DND-41 (cell line): ENCODE measurements around the gene NECAB3.
A peak's percentile ranks its signal among the peaks of the same experiment; 100 is the strongest.

Experiments
- ATAC-seq: fragments of 200-7000 bp; cut with Tn5 transposase; 3 replicates; pipeline ENCODE4 v1.9.1; 2021; ENCODE audit warnings: low read depth; ENCODE audit not compliant: insufficient read depth
- DNase-seq: peaks from one replicate; pipeline ENCODE4 v3.0.0-alpha.2; 2020
- H2AFZ ChIP-seq: 2 replicates; pipeline ENCODE4 v1.6.0; 2012; ENCODE audit warnings: low read depth, low read length
- H3K27ac ChIP-seq: 2 replicates; pipeline ENCODE4 v1.5.1; 2012; ENCODE audit warnings: low read length, inconsistent platforms
- H3K27me3 ChIP-seq: fragments of 200-600 bp; sonication (generic); 2 replicates; pipeline ENCODE4 v1.6.0; 2012; ENCODE audit warnings: low read length, mild to moderate bottlenecking, inconsistent platforms; ENCODE audit not compliant: insufficient read depth, poor library complexity
- H3K36me3 ChIP-seq: 2 replicates; pipeline ENCODE4 v1.5.1; 2012; ENCODE audit warnings: low read length, inconsistent platforms; ENCODE audit not compliant: insufficient read depth
- H3K4me1 ChIP-seq: 2 replicates; pipeline ENCODE4 v1.5.1; 2012; ENCODE audit warnings: mild to moderate bottlenecking, low read length; ENCODE audit not compliant: insufficient read depth
- H3K4me2 ChIP-seq: 2 replicates; pipeline ENCODE4 v1.6.0; 2012; ENCODE audit warnings: mild to moderate bottlenecking, moderate library complexity, low read length, inconsistent platforms; ENCODE audit not compliant: insufficient read depth
- H3K4me3 ChIP-seq, 2 experiments: fragments of 200-600 bp in 1 of 2; shearing (Covaris generic) in 1 of 2; 2 replicates each; pipeline ENCODE4 v1.5.1; 2012 to 2016; ENCODE audit warnings: inconsistent platforms in 2 of 2, low read length in 2 of 2, mild to moderate bottlenecking in 2 of 2, low read depth in 1 of 2, moderate library complexity in 1 of 2
- H3K79me2 ChIP-seq: 2 replicates; pipeline ENCODE4 v1.6.0; 2012; ENCODE audit warnings: low read length, inconsistent platforms; ENCODE audit not compliant: insufficient read depth
- H3K9ac ChIP-seq: 2 replicates; pipeline ENCODE4 v1.6.0; 2012; ENCODE audit warnings: low read depth, mild to moderate bottlenecking, inconsistent platforms, low read length, moderate library complexity
- H3K9me3 ChIP-seq: 2 replicates; pipeline ENCODE4 v1.5.1; 2012; ENCODE audit warnings: low read length, moderate library complexity, mild to moderate bottlenecking, inconsistent platforms; ENCODE audit not compliant: insufficient read depth, severe bottlenecking
- H4K20me1 ChIP-seq: 2 replicates; pipeline ENCODE4 v1.6.0; 2012; ENCODE audit warnings: low read length; ENCODE audit not compliant: insufficient read depth
- EZH2 ChIP-seq: IDR thresholded peaks from 3 replicates; pipeline ENCODE4 v1.6.1; 2012; ENCODE audit warnings: borderline replicate concordance, low read depth, mild to moderate bottlenecking, moderate library complexity, low read length, inconsistent platforms; ENCODE audit not compliant: severe bottlenecking
- TF ChIP-seq, protein P1 (sequence below): IDR thresholded peaks from 2 replicates; pipeline ENCODE4 v1.5.1; 2012; ENCODE audit warnings: borderline replicate concordance, low read length, moderate library complexity, mild to moderate bottlenecking; ENCODE audit not compliant: poor library complexity, severe bottlenecking; ENCODE audit errors: extremely low read depth

The NECAB3 gene

GRCh38 chr20:33654680-33655161, 19.5 kb downstream of the NECAB3 start:
- Histone ChIP-seq H3K9ac (no peak overlapping the region), H3K4me2 (no peak overlapping the region), H2AFZ (no peak overlapping the region), H3K27ac (no peak overlapping the region), H3K79me2 (no peaks in the 10 kb centered on the region), H3K27me3 (no peaks in the 10 kb centered on the region), H3K36me3 (peaks cover 3% of the 10 kb centered on the region; the same call in 1 of the 2 replicates), H3K4me1 (no peaks in the 10 kb centered on the region), H3K4me3 (no peak overlapping the region), H4K20me1 (peaks cover 4% of the 10 kb centered on the region; the same call in 1 of the 2 replicates), H3K9me3 (no peaks in the 10 kb centered on the region)
- TF ChIP-seq, protein P1, sequence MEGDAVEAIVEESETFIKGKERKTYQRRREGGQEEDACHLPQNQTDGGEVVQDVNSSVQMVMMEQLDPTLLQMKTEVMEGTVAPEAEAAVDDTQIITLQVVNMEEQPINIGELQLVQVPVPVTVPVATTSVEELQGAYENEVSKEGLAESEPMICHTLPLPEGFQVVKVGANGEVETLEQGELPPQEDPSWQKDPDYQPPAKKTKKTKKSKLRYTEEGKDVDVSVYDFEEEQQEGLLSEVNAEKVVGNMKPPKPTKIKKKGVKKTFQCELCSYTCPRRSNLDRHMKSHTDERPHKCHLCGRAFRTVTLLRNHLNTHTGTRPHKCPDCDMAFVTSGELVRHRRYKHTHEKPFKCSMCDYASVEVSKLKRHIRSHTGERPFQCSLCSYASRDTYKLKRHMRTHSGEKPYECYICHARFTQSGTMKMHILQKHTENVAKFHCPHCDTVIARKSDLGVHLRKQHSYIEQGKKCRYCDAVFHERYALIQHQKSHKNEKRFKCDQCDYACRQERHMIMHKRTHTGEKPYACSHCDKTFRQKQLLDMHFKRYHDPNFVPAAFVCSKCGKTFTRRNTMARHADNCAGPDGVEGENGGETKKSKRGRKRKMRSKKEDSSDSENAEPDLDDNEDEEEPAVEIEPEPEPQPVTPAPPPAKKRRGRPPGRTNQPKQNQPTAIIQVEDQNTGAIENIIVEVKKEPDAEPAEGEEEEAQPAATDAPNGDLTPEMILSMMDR = no peak
- no peak for TF ChIP-seq EZH2
- ATAC-seq (no peak), DNase-seq (no peak)

DNA sequence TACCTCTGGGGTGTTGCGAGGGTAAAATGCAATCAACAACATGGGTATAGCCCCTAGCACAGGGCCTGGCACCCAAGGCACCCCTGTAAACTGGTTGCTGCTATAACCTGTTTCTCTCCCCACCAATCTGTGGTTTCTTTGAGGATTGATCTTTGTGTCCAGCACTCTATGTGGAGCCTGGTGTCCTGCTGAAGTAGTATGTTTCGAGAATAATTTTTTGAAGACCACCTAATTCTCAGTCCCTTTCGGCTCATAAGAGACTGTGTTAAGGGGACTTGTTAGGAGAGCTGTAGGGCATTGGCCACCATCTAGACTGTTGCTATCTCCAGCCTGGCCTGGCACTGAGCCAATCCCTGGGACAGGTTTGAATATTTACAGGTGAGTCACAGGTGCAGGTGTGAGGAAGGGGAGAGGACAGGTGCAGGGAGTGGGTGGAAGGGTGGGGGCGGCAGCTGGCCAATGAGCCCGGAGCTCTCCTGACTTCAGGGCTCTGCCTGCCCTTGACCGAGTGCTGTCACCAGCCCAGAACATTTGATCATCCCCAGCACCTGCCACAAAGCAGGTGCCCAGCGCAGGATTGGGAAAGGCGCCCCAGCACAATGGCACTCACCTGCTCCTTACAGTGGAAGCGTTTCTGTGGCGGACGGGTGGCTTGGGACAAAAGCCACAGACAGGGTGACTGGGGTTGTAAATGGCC, 20.2 kb downstream of the NECAB3 start:
- ATAC-seq = no peak
- no peak overlapping the region for H3K9ac ChIP-seq
- TF ChIP-seq EZH2 = no peak
- TF ChIP-seq, protein P1 = no peak
- H2AFZ ChIP-seq = no peak overlapping the region
- H3K36me3 ChIP-seq = peaks cover 3% of the 10 kb centered on the region; the same call in 1 of the 2 replicates
- no peak overlapping the region for H3K27ac ChIP-seq
- peaks cover 4% of the 10 kb centered on the region; the same call in 1 of the 2 replicates for H4K20me1 ChIP-seq
- no peak overlapping the region for H3K4me2 ChIP-seq
- no peak for DNase-seq
- H3K4me1 ChIP-seq = no peaks in the 10 kb centered on the region
- no peaks in the 10 kb centered on the region for H3K9me3 ChIP-seq
- no peaks in the 10 kb centered on the region for H3K27me3 ChIP-seq
- H3K79me2 ChIP-seq = no peaks in the 10 kb centered on the region
- no peak overlapping the region for H3K4me3 ChIP-seq

- TF ChIP-seq, protein P1 = peak; percentile 89
- TF ChIP-seq EZH2 = no peak
- DNase-seq = peak; percentile 67
- H4K20me1 ChIP-seq = peaks cover 5% of the 10 kb centered on the region; the same call in 1 of the 2 replicates
- no peaks in the 10 kb centered on the region for H3K9me3 ChIP-seq
- peaks cover 3% of the 10 kb centered on the region; the same call in 1 of the 2 replicates for H3K36me3 ChIP-seq
- no peaks in the 10 kb centered on the region for H3K4me1 ChIP-seq
- no peaks in the 10 kb centered on the region for H3K27me3 ChIP-seq
- no peaks in the 10 kb centered on the region for H3K79me2 ChIP-seq
- no peak overlapping the region for H2AFZ ChIP-seq
- no peak overlapping the region for H3K4me2 ChIP-seq
- peak; percentile 81 for ATAC-seq
- no peak overlapping the region for H3K4me3 ChIP-seq
- H3K27ac ChIP-seq = no peak overlapping the region
- no peak overlapping the region for H3K9ac ChIP-seq
Measured at GRCh38 chr20:33653218-33653899, 20.9 kb downstream of the NECAB3 start.
